Measurements from ENCODE around the gene PCDH10.

GRCh38 chr4:133146574-133147241 lies 2.4 kb upstream of the PCDH10 start:
- TF ChIP-seq, protein P1, sequence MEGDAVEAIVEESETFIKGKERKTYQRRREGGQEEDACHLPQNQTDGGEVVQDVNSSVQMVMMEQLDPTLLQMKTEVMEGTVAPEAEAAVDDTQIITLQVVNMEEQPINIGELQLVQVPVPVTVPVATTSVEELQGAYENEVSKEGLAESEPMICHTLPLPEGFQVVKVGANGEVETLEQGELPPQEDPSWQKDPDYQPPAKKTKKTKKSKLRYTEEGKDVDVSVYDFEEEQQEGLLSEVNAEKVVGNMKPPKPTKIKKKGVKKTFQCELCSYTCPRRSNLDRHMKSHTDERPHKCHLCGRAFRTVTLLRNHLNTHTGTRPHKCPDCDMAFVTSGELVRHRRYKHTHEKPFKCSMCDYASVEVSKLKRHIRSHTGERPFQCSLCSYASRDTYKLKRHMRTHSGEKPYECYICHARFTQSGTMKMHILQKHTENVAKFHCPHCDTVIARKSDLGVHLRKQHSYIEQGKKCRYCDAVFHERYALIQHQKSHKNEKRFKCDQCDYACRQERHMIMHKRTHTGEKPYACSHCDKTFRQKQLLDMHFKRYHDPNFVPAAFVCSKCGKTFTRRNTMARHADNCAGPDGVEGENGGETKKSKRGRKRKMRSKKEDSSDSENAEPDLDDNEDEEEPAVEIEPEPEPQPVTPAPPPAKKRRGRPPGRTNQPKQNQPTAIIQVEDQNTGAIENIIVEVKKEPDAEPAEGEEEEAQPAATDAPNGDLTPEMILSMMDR (IDR thresholded peaks at IDR 0.05): no peak
- no peak for TF ChIP-seq POLR2A (IDR thresholded peaks at IDR 0.05)
